Lung (tissue), 12 donors: ENCODE data around the gene C11orf58. TPM values are rescaled to one million over a fixed set of nuclear protein-coding genes. Genes with fewer than 3 reads are reported as not detected.

Experiments
- ATAC-seq: fragments of 200-7000 bp; cut with Tn5 transposase; one replicate; pipeline ENCODE4 v1.9.1; 2020; ENCODE audit warnings: moderate number of reproducible peaks; ENCODE audit not compliant: insufficient read depth, low FRiP score
- DNase-seq, 3 donors: peaks; one replicate each; pipeline ENCODE4 v3.0.0-alpha.2; 2013 to 2017
- H3K27ac ChIP-seq, 2 donors: one replicate each; pipeline ENCODE4 v1.5.1; 2013; ENCODE audit warnings: mild to moderate bottlenecking in 2 of 2, moderate library complexity in 2 of 2, control low read depth in 1 of 2, inconsistent platforms in 1 of 2, low read depth in 1 of 2, low read length in 1 of 2
- H3K27me3 ChIP-seq, 3 donors: one replicate each; pipeline ENCODE4 v1.5.1; 2013; ENCODE audit warnings: low read length in 2 of 3; ENCODE audit not compliant: control insufficient read depth in 3 of 3, insufficient read depth in 3 of 3
- H3K36me3 ChIP-seq, 4 donors: one replicate each; pipeline ENCODE4 v1.5.1; 2013; ENCODE audit warnings: low read length in 4 of 4, mild to moderate bottlenecking in 1 of 4, moderate library complexity in 1 of 4; ENCODE audit not compliant: control insufficient read depth in 4 of 4, insufficient read depth in 4 of 4
- H3K4me1 ChIP-seq, 5 donors: one replicate each; pipeline ENCODE4 v1.5.1; 2013; ENCODE audit warnings: low read length in 5 of 5, mild to moderate bottlenecking in 2 of 5, moderate library complexity in 1 of 5; ENCODE audit not compliant: control insufficient read depth in 5 of 5, insufficient read depth in 5 of 5
- H3K4me3 ChIP-seq: one replicate; pipeline ENCODE4 v1.5.1; 2013; ENCODE audit warnings: mild to moderate bottlenecking, control low read depth, moderate library complexity
- H3K9ac ChIP-seq, 2 donors: one replicate each; pipeline ENCODE4 v1.5.1; 2013; ENCODE audit warnings: low read length in 2 of 2, control low read depth in 1 of 2; ENCODE audit not compliant: insufficient read depth in 1 of 2
- H3K9me3 ChIP-seq, 4 donors: one replicate each; pipeline ENCODE4 v1.5.1; 2013; ENCODE audit warnings: low read length in 3 of 4, mild to moderate bottlenecking in 1 of 4, moderate library complexity in 1 of 4; ENCODE audit not compliant: control insufficient read depth in 4 of 4, insufficient read depth in 3 of 4
- WGBS, 2 donors: extraction: QIAGEN DNeasy Blood & Tissue Kit; methylation state at CpG; one replicate each; pipeline ENCODE4 v1.1.7; 2013; 5-methylcytosine and 5-hydroxymethylcytosine counted together
- polyA plus RNA-seq, 2 donors: library from polyadenylated mRNA; stranded (reverse); fragments of 200-250 nt; gene quantifications; one replicate each; pipeline ENCODE4 v1.2.1, GENCODE V29; 2013
- total RNA-seq, 2 donors: library from RNA; depleted of rRNA in 1 of 2; stranded (reverse); fragments of >200 nt in 1 of 2; gene quantifications; one replicate each; pipeline ENCODE4 v1.2.1, GENCODE V29; 2014 to 2021
- TF ChIP-seq, protein P1 (sequence below): IDR thresholded peaks from 2 replicates; pipeline ENCODE4 v1.5.1; 2012; ENCODE audit warnings: mild to moderate bottlenecking; ENCODE audit errors: control extremely low read depth, extremely low read depth
- donor health status: control.
- donor health status: control.
- donor health status: Bipolar disorder and iron deficiency.
- donor health status: healthy.
- donor health status: DM: yes; HTN: yes; CAD: no.

Gene C11orf58
- total and polyA plus RNA-seq, 4 donors: 87.2 to 219 (median 97.9) TPM

DNA sequence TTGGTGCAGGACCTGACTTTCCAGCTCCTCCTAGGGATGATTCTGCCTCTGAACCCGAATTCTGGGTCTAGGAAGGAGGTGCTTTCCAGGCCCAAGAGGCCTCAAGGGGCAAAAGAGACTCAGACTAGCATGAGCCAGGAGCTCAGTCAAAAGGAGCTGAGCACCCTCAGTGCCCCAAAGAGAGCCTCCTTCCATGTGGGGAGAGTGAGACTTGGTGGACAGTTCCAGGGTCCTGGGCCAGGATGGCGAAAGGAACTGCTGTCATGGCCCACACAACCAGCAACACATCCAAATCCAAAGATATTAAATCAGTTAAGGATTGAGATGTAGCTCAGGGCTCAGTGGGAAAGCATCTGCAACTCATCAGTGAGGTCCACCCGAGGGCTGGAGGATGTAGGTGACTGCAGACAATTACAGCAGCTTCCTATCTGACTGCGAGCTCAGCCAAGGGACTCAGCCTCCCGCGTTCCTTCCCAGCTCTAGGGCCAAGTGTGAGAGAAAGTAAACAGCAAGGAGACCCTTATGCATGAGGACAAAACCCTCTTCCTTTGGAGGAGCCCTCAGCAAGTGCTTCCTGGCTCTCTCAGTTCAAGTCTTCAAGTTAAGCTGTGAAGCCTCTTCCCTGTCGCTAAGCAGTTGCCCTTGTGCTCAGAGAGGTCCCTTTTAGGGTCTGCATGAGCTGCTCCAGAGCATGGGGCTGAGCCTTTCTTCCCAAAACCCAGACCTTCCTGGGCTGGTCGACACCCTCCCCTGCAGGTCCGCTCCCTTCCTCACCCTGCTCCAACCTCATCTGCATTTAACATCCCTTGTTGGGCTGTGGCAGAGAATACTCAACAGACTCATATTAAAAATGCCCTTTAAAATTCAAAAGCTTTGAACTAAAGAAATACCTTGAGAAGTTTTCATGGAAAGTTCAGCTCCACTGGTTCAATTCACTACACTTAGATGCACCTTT is 35.8 kb downstream of the C11orf58 start:
- H3K27ac ChIP-seq: no peak overlapping the region
- no peak for ATAC-seq
- H3K9me3 ChIP-seq: peaks cover 0 to 2% (median 0%) of the 10 kb centered on the region in 4 donors
- TF ChIP-seq, protein P1, sequence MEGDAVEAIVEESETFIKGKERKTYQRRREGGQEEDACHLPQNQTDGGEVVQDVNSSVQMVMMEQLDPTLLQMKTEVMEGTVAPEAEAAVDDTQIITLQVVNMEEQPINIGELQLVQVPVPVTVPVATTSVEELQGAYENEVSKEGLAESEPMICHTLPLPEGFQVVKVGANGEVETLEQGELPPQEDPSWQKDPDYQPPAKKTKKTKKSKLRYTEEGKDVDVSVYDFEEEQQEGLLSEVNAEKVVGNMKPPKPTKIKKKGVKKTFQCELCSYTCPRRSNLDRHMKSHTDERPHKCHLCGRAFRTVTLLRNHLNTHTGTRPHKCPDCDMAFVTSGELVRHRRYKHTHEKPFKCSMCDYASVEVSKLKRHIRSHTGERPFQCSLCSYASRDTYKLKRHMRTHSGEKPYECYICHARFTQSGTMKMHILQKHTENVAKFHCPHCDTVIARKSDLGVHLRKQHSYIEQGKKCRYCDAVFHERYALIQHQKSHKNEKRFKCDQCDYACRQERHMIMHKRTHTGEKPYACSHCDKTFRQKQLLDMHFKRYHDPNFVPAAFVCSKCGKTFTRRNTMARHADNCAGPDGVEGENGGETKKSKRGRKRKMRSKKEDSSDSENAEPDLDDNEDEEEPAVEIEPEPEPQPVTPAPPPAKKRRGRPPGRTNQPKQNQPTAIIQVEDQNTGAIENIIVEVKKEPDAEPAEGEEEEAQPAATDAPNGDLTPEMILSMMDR: no peak
- H3K4me3 ChIP-seq: no peak overlapping the region
- DNase-seq: no peak
- H3K36me3 ChIP-seq: peaks cover 0 to 2% (median 0%) of the 10 kb centered on the region in 4 donors
- WGBS, 2 donors: 63 to 78% methylated on average over 9 of the region's 9 CpGs
- no peaks in the 10 kb centered on the region for H3K27me3 ChIP-seq
- peaks cover 0 to 7% (median 0%) of the 10 kb centered on the region in 5 donors for H3K4me1 ChIP-seq
- no peak overlapping the region for H3K9ac ChIP-seq

DNA sequence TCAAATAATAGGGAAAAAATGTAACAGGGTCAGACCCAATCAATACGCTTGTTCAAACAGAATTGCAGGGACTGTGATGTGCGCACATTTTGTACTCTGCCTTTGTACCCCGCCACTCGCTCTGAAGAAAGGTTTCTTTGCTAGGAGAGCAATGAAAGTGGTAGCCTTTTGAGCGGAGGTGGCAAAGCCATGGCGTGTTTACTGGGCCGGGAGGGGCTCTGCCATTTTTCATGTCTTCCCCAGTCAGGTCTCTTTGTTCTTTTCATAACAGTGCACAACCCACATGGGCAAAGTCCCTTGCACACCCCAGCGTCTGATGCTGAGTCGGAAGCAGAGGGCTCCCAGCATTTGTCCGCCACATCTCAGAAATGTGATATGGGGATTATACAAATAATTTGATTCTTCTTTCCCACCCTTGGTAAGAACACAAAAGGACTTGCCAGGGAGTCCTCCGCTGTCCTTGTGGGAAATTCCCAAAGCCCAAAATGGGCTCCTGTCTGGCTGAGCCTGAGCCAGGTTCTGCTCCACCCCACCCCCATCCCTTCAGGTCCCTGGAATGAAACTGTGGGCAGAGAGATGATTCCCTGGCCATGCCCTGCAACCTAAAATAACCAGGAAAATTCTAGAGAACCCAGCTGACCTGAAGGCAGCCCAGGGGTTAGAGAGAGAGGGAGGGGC is 36.6 kb downstream of the C11orf58 start:
- WGBS, 2 donors: 89 to 92% methylated on average over 11 of the region's 11 CpGs
- TF ChIP-seq, protein P1: no peak
- H3K4me3 ChIP-seq: no peak overlapping the region
- no peak overlapping the region for H3K27ac ChIP-seq
- H3K4me1 ChIP-seq: peaks cover 0 to 7% (median under 1%) of the 10 kb centered on the region in 5 donors
- DNase-seq: no peak
- ATAC-seq: no peak
- no peaks in the 10 kb centered on the region for H3K27me3 ChIP-seq
- no peak overlapping the region for H3K9ac ChIP-seq
- peaks cover 0 to 2% (median 0%) of the 10 kb centered on the region in 4 donors for H3K36me3 ChIP-seq
- peaks cover 0 to 2% (median 0%) of the 10 kb centered on the region in 4 donors for H3K9me3 ChIP-seq

GRCh38 chr11:16775614-16776283 is 37.3 kb downstream of the C11orf58 start:
- WGBS, 2 donors: 85 to 87% methylated on average over 16 of the region's 16 CpGs
- Histone ChIP-seq H3K4me3 (no peak overlapping the region), H3K36me3 (peaks cover 0 to 2% (median 0%) of the 10 kb centered on the region in 4 donors)

More at GRCh38 chr11:16775614-16776283, 37.3 kb downstream of the C11orf58 start:
- Histone ChIP-seq H3K9me3 (peaks cover 0 to 3% (median 0%) of the 10 kb centered on the region in 4 donors), H3K4me1 (peaks cover 0 to 7% (median 2%) of the 10 kb centered on the region in 5 donors), H3K9ac (no peak overlapping the region), H3K27ac (no peak overlapping the region), H3K27me3 (no peaks in the 10 kb centered on the region)
- DNase-seq (no peak), ATAC-seq (no peak)
- TF ChIP-seq, protein P1: no peak
